GM18868 (cell line): ENCODE results near the gene ZSCAN10.
"Not testable (repeated sequence)": the region's sequence is repeated elsewhere in the genome, so short reads cannot be mapped to it uniquely, and the experiment has no call there.

ENCODE experiments used
- ATAC-seq: cut with Tn5 transposase; IDR thresholded peaks from one replicate; pipeline ENCODE4 v1.9.1; 2021; ENCODE audit warnings: mild to moderate bottlenecking, moderate library complexity; ENCODE audit not compliant: unreplicated experiment

Gene ZSCAN10

DNA sequence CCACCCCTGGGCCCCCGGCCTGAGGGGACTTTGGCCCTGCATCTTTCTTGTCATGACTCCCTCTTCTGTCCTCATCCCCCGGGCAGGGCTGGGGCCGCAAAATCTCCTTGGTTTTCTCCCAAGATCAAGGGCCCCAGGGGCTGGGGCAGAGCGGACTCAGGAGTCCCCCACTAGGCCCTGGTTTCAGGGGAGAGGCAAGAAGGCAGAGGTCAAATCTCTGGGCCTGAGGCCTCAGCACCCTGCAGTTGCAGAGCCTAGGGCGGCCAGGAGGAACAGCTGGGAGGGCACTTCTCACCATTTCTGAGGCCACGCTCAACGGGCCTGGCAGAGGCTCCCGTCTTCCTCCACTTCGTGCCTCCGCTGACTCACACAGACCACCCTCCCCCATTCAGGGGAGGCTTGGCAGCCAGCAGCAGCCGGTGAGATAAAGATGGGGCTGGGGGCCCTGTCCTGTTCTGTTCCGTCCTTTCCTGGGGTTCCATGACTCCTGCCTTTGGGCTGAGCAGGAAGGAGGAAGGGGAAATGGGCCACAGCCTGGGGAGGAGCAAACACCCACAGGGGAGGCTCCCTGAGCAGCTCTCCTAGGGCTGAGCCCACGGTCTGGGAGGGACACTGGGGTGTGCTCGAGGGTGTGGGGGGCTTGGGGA lies 12.4 kb downstream of the ZSCAN10 start:
- ATAC-seq: no peak

DNA sequence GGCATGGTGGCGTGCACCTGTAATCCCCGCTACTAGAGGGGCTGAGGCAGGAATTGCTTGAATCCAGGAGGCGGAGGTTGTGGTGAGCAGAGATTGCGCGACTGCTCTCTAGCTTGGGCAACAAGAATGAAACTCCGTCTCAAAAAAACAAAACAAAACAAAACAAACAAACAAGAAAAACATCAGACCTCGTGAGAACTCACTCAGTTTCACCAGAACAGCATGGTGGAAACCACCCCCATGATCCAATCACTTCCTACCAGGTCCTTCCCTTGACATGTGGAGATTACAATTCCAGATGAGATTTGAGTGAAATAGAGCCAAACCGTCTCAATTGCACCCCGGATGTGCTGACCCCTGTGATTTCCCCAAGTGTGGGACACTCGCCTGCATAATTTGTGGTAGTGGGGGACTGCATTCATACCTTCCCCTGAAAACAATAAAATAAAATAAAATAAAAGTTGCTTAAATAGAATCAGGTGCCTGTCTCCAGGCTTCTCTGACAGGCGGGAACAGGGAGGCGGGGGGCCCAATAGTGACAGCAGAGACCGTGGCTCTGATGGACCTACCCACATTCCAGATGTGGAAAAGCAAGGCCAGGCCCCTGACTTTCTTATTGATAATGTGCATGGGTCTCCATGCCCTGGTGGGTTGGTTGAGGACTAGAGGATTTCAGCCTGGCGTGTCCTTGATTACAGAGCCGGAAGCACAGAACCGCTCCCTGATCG lies 13.1 kb downstream of the ZSCAN10 start:
- ATAC-seq: no peak

DNA sequence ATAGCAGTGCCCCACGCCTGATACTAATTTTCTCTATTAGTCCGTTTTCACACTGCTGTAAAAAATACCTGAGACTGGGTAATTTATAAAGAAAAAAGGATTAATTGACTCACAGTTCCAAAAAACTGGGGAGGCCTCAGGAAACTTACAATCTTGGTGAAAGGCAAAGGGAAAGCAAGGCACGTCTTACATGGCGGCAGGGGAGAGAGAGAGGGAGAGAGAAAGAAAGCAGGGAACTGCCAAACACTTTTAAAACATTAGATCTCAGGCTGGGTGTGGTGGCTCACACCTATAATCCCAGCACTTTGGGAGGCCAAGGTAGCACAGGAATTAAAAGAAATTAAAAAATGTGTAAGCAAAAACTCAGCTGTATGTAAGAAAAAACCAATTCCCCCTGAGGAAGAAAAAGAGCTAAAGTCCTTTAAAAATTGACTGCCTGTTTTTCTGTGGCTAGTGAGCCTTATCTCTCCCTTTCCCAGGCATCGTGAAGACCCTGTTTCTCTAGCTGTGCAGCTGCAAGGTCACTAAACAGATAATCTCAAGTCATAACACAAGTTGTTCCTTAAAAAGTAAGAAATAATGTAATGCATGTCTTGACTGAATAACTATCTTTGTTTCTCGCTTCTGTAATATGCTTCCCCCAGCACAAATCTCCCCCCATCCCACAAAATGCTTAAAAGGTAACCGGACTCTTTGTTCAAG lies 14.0 kb downstream of the ZSCAN10 start:
- no peak for ATAC-seq

DNA sequence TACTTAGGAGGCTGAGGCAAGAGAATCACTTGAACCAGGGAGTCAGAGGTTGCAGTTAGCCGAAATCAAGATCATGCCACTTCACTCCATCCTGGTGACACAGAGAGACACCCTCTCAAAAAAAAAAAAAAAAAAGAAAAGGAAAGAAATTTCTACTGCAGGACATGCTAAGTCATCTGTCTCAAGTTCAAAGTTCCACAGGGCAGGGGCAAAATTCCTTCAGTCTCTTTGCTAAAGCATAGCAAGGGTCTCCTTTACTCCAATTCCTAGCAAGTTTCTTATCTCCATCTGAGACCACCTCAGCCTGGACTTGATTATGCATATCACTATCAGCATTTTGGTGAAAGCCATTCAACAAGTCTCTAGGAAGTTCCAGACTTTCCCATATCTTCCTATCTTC lies 14.6 kb downstream of the ZSCAN10 start:
- no peak for ATAC-seq

DNA sequence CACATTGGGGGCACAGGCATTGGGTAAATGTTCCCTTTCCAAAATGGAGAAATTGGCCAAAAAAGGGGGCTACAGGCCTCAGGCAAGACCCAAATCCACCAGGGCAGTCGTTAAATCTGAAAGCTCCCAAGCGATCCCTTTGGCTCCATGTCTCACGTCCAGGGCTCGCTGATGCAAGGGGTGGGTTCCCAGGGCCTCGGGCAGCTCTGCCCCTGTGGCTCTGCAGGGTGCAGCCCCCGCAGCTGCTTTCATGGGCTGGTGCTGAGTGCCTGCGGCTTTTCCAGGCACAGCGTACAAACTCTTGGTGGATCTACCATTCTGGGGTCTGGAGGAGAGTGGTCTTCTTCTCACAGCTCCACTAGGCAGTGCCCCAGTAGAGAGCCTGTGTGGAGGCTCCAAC lies 15.7 kb downstream of the ZSCAN10 start:
- ATAC-seq: not testable (repeated sequence)

DNA sequence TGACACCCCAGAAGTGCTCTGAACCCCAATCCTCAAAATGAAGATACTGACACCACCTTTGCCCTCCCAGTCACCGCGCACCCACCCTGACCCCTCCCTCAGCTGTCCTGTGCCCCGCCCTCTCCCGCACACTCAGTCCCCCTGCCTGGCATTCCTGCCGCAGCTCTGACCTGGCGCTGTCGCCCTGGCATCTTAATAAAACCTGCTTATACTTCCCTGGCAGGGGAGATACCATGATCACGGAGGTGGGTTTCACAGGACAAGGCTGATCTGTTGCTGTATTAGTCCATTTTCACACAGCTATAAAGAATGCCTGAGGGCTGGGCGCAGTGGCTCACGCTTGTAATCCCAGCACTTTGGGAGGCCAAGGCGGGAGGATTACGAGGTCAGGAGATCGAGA lies 17.1 kb downstream of the ZSCAN10 start:
- ATAC-seq: not testable (repeated sequence)

DNA sequence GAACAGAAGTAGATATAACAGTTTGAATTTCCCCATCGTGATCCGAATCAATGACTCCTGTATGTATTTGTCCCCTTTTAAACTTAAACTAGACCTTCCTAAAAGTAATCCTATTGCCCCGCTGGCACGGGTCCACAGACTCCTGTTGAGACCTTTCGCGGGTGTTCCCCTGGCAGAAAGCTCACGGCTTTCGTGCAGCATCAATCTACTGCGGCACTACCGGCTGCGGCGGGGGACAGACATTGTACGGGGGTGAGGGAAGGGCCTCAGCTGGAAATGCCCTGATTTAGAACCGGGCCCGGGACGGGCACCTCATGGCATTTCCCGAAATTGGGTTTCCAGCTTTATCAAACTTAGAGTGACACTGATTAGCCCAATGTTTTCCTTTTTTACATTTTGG lies 19.1 kb downstream of the ZSCAN10 start:
- ATAC-seq: no peak

DNA sequence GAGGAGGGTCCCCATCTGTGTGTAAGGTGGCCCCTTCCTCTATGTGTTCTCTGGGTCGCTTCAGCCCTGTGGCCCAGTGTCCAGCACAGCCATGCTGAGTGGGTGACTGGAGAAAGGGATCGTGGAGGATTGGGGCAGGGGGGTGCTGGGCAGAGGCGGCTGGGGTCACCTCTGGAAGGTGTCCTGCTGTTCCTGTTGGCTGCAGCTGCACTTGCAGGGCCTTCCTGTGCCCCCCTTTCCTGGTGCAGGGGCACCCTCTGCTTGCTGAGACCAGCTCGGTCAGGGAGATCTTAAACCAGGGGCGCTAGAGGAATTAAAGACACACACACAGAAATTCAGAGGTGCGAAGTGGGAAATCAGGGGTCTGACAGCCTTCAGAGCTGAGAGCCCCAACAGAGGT lies 22.5 kb downstream of the ZSCAN10 start:
- no peak for ATAC-seq

DNA sequence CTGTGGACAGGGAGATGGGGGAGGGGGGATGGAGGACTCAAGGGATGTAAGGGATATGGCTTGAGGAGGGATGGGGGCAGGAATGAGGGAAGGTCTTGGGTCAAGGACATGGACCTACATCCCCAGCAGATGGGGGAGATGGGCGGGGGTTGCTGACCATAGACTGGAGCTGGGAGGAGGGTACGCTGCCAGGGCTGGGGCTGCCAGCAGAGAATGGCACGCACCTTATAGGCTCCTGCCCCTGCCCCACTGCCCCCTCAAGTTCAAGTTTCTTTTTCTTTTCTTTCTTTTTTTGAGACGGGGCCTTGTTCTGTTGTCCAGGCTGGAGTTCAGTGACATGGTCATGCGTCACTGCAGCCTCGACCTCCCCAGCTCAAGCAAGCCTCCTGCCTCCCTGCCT lies 23.1 kb downstream of the ZSCAN10 start:
- ATAC-seq: not testable (repeated sequence)

DNA sequence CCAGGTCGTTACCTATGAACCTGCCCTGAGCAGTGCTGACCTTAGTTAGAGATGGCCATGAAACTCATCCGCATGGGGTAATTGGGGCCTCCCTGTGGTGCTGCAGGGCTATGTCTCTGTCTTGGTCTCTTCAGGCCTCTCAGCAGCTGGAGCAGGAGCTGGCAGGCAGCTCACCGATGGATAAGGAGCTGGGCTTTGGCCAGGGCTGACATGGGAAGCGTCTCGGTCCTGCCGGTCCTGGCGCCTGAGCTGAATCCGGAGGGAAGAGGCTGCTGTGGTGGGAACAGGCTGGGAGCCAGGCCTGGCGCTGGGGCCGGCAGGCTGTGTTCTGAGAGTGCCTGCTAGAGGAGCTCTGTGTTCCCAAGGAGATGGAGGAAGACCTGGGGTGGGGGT lies 23.6 kb downstream of the ZSCAN10 start:
- no peak for ATAC-seq

DNA sequence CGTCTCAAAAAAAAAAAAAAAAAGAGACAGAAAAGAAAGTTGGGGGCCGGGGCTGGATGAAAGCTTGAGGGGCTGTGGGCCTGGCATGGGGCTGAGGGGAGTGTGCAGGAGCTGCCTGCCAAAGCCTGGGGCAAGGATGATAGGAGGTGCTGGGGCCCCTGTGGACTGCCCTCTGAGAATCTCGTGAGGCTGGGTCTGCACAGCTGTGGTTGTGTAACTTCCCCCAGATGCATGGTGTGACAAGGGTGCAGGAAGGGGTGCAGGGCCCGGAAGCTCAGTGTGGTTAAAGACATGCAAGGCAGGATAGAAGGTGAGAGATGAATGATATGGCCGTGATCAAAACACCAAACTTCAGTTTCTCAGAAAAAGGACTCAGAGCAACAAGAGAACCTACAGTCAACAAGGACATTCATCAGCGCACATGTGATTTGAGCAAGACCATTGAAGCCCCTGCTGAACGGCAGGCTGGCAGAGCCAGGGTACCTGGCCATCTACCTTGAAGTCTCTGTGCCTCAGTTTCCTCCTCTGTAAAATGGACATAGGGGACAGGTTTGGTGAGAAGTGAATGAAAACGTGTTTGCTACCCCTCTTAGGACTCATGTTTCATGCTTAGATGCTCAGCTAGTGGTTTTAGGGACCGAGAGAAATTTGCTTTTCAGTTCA lies 24.1 kb downstream of the ZSCAN10 start:
- peak; percentile 86 for ATAC-seq

DNA sequence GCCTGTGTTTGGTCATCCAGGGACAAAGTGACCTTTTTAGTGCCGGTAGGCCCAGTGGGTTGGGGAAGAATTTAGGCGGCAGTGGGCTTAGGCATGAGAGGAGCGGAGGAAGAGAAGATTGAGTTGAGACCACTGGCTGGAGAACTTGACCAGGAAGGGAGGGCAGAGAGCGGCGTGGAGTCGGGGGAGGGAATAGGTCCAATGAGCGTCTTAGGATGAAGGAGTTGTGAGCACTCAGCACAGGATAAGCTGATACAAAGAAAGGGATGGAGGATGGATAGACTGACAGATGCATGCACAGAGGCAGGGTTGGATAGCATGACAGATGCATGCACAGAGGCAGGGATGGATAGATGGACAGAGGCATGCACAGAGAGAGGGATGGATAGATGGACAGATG lies 25.6 kb downstream of the ZSCAN10 start:
- no peak for ATAC-seq

DNA sequence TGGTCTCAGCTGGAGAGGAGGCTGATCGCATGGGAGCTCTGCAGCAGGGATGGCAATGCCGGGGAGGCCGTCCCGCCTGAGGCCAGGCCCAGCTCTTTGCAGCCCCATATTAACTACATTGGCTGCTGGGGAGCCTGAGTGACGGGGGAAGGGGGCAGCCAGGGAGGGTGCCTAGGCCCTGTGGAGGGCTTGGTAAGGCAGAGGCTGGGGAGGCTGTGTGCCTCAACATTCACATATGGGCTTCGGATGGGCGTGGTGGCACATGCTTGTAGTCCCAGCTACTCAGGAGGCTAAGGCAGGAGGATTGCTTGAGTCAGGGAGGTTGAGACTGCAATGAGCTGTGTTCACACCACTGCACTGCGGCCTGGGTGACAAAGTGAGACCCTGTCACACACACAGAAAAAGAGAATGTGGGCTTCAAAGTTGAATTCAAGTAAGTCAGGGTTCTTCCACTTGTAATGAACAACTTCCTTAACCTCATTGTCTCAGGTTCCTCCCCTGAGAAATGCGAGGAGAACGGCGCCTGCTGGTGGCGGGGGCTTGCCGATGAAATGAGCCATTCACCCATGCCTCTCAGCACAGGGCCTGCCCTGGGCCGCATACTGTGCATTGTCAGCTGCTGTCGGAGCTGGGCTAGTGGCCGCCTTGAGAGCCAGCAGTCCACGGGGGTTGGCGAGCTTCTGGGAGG lies 26.4 kb downstream of the ZSCAN10 start:
- not testable (repeated sequence) for ATAC-seq

DNA sequence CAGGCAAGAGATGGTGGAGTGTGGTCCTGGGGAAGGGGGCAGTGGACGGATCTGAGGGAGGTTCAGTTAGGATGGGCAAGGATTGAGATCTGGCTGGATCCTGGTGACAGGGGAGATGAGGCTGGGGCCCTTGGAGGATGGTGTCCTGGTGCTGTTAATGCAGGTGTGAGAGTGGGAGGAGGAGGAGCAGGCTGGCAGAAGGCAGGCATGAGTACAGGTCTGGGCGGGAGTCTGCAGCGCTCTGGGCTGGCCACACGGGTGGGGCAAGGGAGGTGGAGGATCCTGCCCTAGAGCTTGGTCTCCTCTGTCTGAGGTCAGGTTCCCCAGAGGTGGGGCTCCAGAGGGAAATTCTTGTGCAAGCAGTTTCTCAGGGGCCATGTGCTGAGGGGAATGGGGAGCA lies 26.9 kb downstream of the ZSCAN10 start:
- not testable (repeated sequence) for ATAC-seq

DNA sequence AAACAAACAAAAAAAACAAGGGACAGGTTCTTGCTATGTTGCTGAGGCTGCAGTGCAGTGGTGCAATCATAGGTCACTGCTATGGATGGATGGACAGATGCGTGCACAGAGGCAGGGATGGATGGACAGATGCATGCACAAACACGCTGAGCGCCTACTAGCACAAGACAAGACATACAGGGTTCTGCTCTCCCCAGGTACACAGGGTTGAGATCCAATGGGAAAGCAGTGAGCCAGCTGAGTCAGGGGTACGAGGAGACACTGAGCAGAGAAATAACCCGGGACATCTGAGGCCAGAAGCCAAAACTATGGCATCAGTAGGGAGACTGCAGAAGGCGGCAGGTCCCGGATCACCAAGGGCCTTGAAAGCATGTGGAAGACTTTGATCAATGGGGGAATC lies 27.4 kb downstream of the ZSCAN10 start:
- no peak for ATAC-seq

DNA sequence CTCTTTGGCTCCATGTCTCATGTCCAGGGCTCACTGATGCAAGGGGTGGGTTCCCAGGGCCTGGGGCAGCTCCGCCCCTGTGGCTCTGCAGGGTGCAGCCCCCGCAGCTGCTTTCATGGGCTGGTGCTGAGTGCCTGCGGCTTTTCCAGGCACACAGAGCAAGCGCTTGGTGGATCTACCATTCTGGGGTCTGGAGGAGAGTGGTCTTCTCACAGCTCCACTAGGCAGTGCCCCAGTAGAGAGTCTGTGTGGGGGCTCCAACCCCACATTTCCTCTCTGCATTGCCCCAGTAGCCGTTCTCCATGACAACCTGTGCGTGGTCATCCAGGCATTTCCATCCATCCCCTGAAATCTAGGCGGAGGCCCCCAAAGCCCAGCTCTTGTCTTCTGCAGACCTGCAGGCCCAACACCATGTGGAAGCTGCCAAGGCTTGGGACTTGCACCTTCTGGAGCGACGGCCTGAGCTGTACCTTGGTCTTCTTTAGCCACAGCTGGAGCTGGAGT lies 28.4 kb downstream of the ZSCAN10 start:
- ATAC-seq: no peak

DNA sequence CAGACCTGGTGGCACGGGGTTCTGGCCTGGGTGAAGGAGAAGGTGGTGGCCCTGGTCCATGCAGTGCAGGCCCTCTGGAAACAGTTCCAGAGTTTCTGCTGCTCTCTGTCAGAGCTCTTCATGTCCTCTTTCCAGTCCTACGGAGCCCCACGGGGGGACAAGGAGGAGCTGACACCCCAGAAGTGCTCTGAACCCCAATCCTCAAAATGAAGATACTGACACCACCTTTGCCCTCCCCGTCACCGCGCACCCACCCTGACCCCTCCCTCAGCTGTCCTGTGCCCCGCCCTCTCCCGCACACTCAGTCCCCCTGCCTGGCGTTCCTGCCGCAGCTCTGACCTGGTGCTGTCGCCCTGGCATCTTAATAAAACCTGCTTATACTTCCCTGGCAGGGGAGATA lies 29.9 kb downstream of the ZSCAN10 start:
- ATAC-seq: not testable (repeated sequence)

DNA sequence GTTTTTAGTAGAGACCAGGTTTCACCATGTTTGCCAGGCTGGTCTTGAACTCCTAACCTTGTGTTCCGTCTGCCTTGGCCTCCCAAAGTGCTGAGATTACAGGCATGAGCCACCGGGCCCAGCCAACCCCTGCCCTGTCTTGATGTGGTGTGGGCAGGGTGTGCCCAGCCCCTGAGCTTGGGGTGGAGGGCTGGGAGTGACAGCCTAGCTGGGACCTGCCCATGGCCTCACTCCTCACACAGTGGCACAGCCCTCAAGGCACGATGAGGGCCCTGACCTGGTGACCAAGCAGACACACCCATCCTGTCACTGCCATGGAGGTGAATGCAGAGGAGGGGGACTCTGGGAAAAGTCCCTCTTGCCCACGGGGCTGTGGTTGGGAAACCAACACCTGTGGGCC lies 30.6 kb downstream of the ZSCAN10 start:
- ATAC-seq: no peak

DNA sequence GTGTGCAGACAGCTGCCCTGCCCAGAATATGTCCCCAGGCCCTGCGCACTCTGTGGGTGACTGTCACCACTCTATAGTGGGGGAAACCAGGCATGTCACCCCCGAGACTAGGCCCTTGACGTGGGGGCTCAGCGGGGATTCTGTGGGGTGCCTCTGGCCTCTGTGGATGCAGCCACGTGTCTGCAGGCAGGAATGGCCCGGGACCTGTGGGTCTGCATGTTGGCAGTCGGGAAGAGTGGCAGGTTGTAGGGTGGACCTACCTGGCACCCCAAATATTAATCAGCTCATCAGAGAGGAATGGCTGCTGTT lies 32.7 kb downstream of the ZSCAN10 start:
- ATAC-seq: no peak

DNA sequence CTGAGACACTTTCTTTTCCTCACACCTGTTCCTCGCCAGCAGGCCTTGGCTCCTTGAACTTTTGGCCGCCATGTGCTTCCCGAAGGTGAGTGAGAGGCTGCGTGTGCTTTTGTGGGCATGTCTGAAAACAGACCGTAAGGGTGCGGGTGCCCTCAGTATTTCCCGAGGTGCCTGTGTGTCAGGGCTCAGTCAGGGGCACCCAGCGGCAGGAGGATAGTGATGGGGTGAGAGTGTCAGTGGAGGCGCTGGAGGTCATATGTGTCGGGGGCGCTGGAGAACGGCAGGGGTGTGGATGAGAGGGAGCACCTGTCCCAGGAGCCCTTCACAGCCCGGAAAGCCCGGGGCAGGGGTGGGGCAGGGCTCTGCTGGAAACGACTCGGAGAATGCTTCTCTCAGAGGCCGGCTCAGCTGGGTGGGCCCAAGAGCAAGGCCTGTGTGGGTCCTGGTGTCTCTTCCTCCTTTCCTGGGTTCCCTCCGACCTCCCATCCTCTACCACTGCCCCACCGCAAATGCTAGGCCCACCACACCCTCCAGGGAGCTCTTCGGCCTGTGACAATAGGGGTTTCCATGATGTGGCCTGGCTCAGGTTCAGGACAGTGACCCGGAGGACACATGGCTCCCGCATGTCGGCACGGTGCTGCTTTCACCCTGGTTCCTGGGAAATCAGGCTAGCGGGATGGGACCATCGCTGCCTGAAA lies 33.2 kb downstream of the ZSCAN10 start:
- ATAC-seq: no peak
